CD4-positive, CD25-positive, alpha-beta regulatory T cell (primary cell): ENCODE data around the gene CCSER1. TPM values are rescaled to one million over a fixed set of nuclear protein-coding genes. Genes with fewer than 3 reads are reported as not detected.
"Not testable (repeated sequence)": the region's sequence is repeated elsewhere in the genome, so short reads cannot be mapped to it uniquely, and the experiment has no call there.

Source experiments
- ATAC-seq, 2 donors: fragments of 150-1000 bp; cut with Tn5 transposase; one replicate each; pipeline ENCODE4 v1.10.0; 2021; ENCODE audit warnings: low read depth in 2 of 2, moderate number of reproducible peaks in 2 of 2, moderate library complexity in 1 of 2
- DNase-seq, 3 donors: peaks; one replicate each; pipeline versions ENCODE4 v3.0.0 to v3.0.0-alpha.2; 2012 to 2022; ENCODE audit warnings: mixed read lengths in 1 of 3
- H3K27ac ChIP-seq: one replicate; pipeline ENCODE4 v1.7.0; 2013; ENCODE audit warnings: mild to moderate bottlenecking, low read length; ENCODE audit not compliant: insufficient read depth, poor library complexity, severe bottlenecking
- H3K27me3 ChIP-seq: one replicate; pipeline ENCODE4 v1.7.0; 2013; ENCODE audit warnings: low read length; ENCODE audit not compliant: control insufficient read depth, insufficient read depth
- H3K36me3 ChIP-seq: one replicate; pipeline ENCODE4 v1.7.0; 2013; ENCODE audit warnings: mild to moderate bottlenecking, low read length, moderate library complexity; ENCODE audit not compliant: control insufficient read depth, insufficient read depth
- H3K4me1 ChIP-seq: 2 replicates; pipeline ENCODE4 v1.7.0; 2013; ENCODE audit warnings: mild to moderate bottlenecking, low read length; ENCODE audit not compliant: insufficient read depth, control insufficient read depth, poor library complexity, severe bottlenecking
- H3K4me3 ChIP-seq: one replicate; pipeline ENCODE4 v1.7.0; 2013; ENCODE audit warnings: low read depth, mild to moderate bottlenecking, low read length, moderate library complexity
- H3K9me3 ChIP-seq, 2 experiments: 1 replicate in 1 of 2; 2 replicates in 1 of 2; pipeline ENCODE4 v1.7.0; 2013; ENCODE audit warnings: low read length in 2 of 2, mild to moderate bottlenecking in 1 of 2, moderate library complexity in 1 of 2; ENCODE audit not compliant: control insufficient read depth in 2 of 2
- H3K27ac Mint-ChIP-seq, 3 donors: one replicate each; pipeline ENCODE4 v1.8.0; 2020 to 2022; ENCODE audit warnings: mild to moderate bottlenecking in 3 of 3, mixed read lengths in 3 of 3, moderate library complexity in 2 of 3
- H3K27me3 Mint-ChIP-seq: one replicate; pipeline ENCODE4 v1.8.0; 2022; ENCODE audit warnings: mild to moderate bottlenecking, mixed read lengths
- H3K36me3 Mint-ChIP-seq: one replicate; pipeline ENCODE4 v1.8.0; 2020; ENCODE audit warnings: mixed read lengths
- H3K4me1 Mint-ChIP-seq, 4 donors: one replicate each; pipeline ENCODE4 v1.8.0; 2020 to 2022; ENCODE audit warnings: mixed read lengths in 4 of 4, mild to moderate bottlenecking in 1 of 4
- H3K4me3 Mint-ChIP-seq, 4 donors: one replicate each; pipeline ENCODE4 v1.8.0; 2020 to 2022; ENCODE audit warnings: mild to moderate bottlenecking in 4 of 4, mixed read lengths in 4 of 4, moderate library complexity in 3 of 4
- H3K9me3 Mint-ChIP-seq, 7 donors: one replicate each; pipeline ENCODE4 v1.8.0; 2020 to 2022; ENCODE audit warnings: mixed read lengths in 7 of 7, mild to moderate bottlenecking in 3 of 7, moderate library complexity in 2 of 7
- polyA plus RNA-seq, 4 donors: library from polyadenylated mRNA; unstranded; fragments of 300-500 nt; fragmentation: Illumina TruSeq; gene quantifications; one replicate each; pipeline ENCODE4 v1.2.3, GENCODE V29; 2021
- total RNA-seq: library from RNA; stranded (reverse); gene quantifications from one replicate; pipeline ENCODE4 v1.2.3, GENCODE V29; 2022

The CCSER1 gene
- total and polyA plus RNA-seq, 5 donors from 2014 or later = 0.20 to 0.60 TPM; not detected in 3

- no peaks in the 10 kb centered on the region for H3K4me1 Mint-ChIP-seq
- no peaks in the 10 kb centered on the region for H3K36me3 Mint-ChIP-seq
- H3K36me3 ChIP-seq = no peaks in the 10 kb centered on the region
- no peaks in the 10 kb centered on the region for H3K27me3 Mint-ChIP-seq
- no peaks in the 10 kb centered on the region for H3K9me3 ChIP-seq
- H3K4me3 Mint-ChIP-seq = no peak overlapping the region
- peaks cover 0 to 13% (median 0%) of the 10 kb centered on the region in 7 donors for H3K9me3 Mint-ChIP-seq
- H3K27me3 ChIP-seq = no peaks in the 10 kb centered on the region
- H3K4me1 ChIP-seq = no peaks in the 10 kb centered on the region
- H3K4me3 ChIP-seq = no peak overlapping the region
- DNase-seq = no peak
- ATAC-seq = no peak
- H3K27ac ChIP-seq = no peak overlapping the region
- H3K27ac Mint-ChIP-seq = no peak overlapping the region
These were observed 943.5 kb downstream of the CCSER1 start for GRCh38 chr4:91070736-91071135.

DNA sequence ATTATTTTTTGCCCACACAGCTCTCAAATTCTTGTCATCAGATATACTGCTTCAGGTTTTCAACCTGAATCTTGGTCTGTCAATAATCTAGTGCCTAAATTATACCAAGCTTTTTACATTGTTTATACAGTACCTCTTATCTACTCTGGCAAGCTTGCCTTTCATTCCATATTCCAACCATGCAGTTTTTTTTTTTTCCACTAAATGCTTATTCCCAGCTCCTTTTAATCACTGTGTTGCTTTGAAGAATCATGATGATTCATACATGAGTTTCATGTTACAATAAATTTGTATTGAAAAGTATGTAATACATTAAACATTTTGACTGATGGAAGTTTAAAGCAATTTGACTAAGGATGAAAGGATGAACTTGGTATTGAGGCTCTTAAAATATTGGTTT is 949.0 kb downstream of the CCSER1 start:
- no peaks in the 10 kb centered on the region for H3K27me3 ChIP-seq
- no peak overlapping the region for H3K27ac ChIP-seq
- Mint-ChIP-seq H3K4me1 (no peaks in the 10 kb centered on the region), H3K4me3 (no peak overlapping the region), H3K27ac (no peak overlapping the region), H3K36me3 (no peaks in the 10 kb centered on the region), H3K27me3 (no peaks in the 10 kb centered on the region), H3K9me3 (peaks cover 3 to 46% (median 8%) of the 10 kb centered on the region in 7 donors)
- H3K36me3 ChIP-seq = no peaks in the 10 kb centered on the region
- H3K4me1 ChIP-seq = no peaks in the 10 kb centered on the region
- DNase-seq (no peak), ATAC-seq (no peak)
- peaks cover 0 to 2% of the 10 kb centered on the region in 2 experiments for H3K9me3 ChIP-seq
- H3K4me3 ChIP-seq = no peak overlapping the region

DNA sequence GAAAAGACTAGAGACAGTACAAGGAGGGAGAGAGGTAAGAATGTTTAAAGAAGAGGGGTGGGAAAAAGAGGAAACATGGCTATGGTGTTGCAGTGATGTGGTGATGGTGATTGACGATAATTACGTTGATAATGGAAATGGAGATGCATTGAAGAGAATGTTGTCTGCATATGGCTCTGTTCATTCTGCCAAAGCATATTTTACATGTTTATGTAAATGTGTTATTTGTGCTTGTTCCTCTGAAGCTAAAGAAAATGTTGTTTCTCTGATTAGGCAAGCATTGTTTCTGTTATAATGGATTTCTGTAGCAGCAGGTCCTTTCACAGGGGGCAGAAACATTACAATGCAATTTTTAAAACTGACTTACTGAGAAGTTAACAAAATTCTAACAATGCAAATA is 958.8 kb downstream of the CCSER1 start:
- H3K27ac ChIP-seq = no peak overlapping the region
- no peaks in the 10 kb centered on the region for H3K27me3 ChIP-seq
- DNase-seq (no peak), ATAC-seq (no peak)
- Mint-ChIP-seq H3K4me3 (no peak overlapping the region), H3K9me3 (peaks cover 1 to 11% (median 3%) of the 10 kb centered on the region in 7 donors), H3K27ac (no peak overlapping the region), H3K4me1 (no peaks in the 10 kb centered on the region), H3K36me3 (no peaks in the 10 kb centered on the region), H3K27me3 (no peaks in the 10 kb centered on the region)
- H3K36me3 ChIP-seq = no peaks in the 10 kb centered on the region
- no peak overlapping the region for H3K4me3 ChIP-seq
- no peaks in the 10 kb centered on the region for H3K9me3 ChIP-seq
- H3K4me1 ChIP-seq = no peaks in the 10 kb centered on the region

DNA sequence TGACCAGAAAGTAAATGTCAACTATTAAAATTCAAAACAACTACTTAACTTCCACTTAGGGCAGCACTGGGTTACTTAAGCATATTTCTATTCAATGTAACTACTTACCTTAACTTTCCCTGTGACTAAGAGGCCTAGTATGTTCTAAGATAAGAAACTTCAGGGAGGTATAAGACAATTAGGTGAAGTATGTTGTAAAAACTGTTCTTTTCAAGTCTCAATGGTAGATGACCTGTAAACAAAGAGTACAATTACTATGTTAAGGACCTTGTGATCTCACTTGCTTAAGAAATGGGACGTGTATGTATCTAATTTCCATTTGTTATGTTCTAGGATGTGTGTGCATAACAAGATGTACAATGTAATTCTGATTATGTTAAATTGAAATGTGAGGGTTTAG is 960.5 kb downstream of the CCSER1 start:
- Mint-ChIP-seq H3K27me3 (no peaks in the 10 kb centered on the region), H3K9me3 (peaks cover 0 to 12% (median 4%) of the 10 kb centered on the region in 7 donors), H3K27ac (no peak overlapping the region), H3K36me3 (no peaks in the 10 kb centered on the region), H3K4me3 (no peak overlapping the region), H3K4me1 (no peaks in the 10 kb centered on the region)
- no peak overlapping the region for H3K4me3 ChIP-seq
- H3K9me3 ChIP-seq = no peaks in the 10 kb centered on the region
- H3K27ac ChIP-seq = no peak overlapping the region
- no peaks in the 10 kb centered on the region for H3K27me3 ChIP-seq
- H3K36me3 ChIP-seq = no peaks in the 10 kb centered on the region
- no peaks in the 10 kb centered on the region for H3K4me1 ChIP-seq
- ATAC-seq (no peak), DNase-seq (no peak)

GRCh38 chr4:91089178-91089577 is 962.0 kb downstream of the CCSER1 start:
- H3K27me3 ChIP-seq = no peaks in the 10 kb centered on the region
- no peaks in the 10 kb centered on the region for H3K4me1 ChIP-seq
- Mint-ChIP-seq H3K36me3 (no peaks in the 10 kb centered on the region), H3K27ac (no peak overlapping the region), H3K4me1 (no peaks in the 10 kb centered on the region), H3K27me3 (no peaks in the 10 kb centered on the region), H3K9me3 (peaks cover 0 to 10% (median 4%) of the 10 kb centered on the region in 7 donors), H3K4me3 (no peak overlapping the region)
- H3K9me3 ChIP-seq = no peaks in the 10 kb centered on the region
- ATAC-seq = no peak
- no peaks in the 10 kb centered on the region for H3K36me3 ChIP-seq
- no peak overlapping the region for H3K27ac ChIP-seq
- no peak for DNase-seq
- no peak overlapping the region for H3K4me3 ChIP-seq

DNA sequence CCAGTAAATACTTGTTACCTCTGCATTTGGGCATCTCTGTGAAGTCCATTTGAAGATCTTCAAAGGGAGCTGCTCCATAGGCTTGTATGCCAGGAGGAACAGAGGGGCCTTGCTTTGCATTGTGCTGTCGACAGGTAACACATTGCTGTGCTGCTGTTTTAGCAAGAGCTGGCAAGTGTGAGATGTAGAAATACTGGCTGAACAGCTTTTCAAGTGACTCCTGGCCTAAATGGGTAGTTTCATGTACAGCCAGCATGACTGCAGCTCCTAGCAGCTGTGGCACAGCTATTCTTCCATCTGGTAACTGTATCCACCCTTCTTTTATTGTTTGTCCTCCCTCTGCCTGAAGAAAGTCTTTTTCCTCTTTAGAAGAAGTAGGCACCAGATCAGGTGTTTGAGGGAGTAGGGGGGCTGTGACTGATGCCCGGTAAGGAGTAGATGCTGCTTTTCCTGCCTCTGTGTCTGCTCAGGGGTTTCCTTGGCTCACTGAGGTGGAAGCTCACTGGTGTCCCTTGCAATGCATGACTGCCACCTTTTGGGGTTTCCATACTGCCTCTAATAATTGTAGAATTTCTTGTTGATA is 965.3 kb downstream of the CCSER1 start:
- Histone ChIP-seq H3K27ac (no peak overlapping the region), H3K9me3 (peaks cover 0 to 17% of the 10 kb centered on the region in 2 experiments), H3K4me1 (no peaks in the 10 kb centered on the region), H3K4me3 (no peak overlapping the region), H3K36me3 (no peaks in the 10 kb centered on the region), H3K27me3 (no peaks in the 10 kb centered on the region)
- no peaks in the 10 kb centered on the region for H3K27me3 Mint-ChIP-seq
- no peaks in the 10 kb centered on the region for H3K4me1 Mint-ChIP-seq
- DNase-seq (no peak), ATAC-seq (no peak)
- no peak overlapping the region for H3K27ac Mint-ChIP-seq
- no peak overlapping the region for H3K4me3 Mint-ChIP-seq
- no peaks in the 10 kb centered on the region for H3K36me3 Mint-ChIP-seq
- H3K9me3 Mint-ChIP-seq = peaks cover 0 to 14% (median 7%) of the 10 kb centered on the region in 7 donors

GRCh38 chr4:91094220-91094619 is 967.0 kb downstream of the CCSER1 start:
- peaks cover 0 to 14% (median 4%) of the 10 kb centered on the region in 7 donors for H3K9me3 Mint-ChIP-seq
- not testable (repeated sequence) for H3K27me3 ChIP-seq, H3K36me3 Mint-ChIP-seq, H3K4me3 ChIP-seq, DNase-seq, H3K36me3 ChIP-seq, ATAC-seq, H3K4me1 Mint-ChIP-seq, H3K27me3 Mint-ChIP-seq, H3K27ac ChIP-seq, H3K4me1 ChIP-seq, H3K27ac Mint-ChIP-seq, H3K4me3 Mint-ChIP-seq
- peaks cover 0 to 17% of the 10 kb centered on the region in 2 experiments for H3K9me3 ChIP-seq

GRCh38 chr4:91099666-91100065 is 972.5 kb downstream of the CCSER1 start:
- Histone ChIP-seq H3K36me3 (no peaks in the 10 kb centered on the region), H3K9me3 (peaks cover 3 to 23% of the 10 kb centered on the region in 2 experiments), H3K4me3 (no peak overlapping the region), H3K4me1 (no peaks in the 10 kb centered on the region), H3K27ac (no peak overlapping the region), H3K27me3 (no peaks in the 10 kb centered on the region)
- no peak for DNase-seq
- ATAC-seq = no peak
- no peaks in the 10 kb centered on the region for H3K36me3 Mint-ChIP-seq
- no peaks in the 10 kb centered on the region for H3K4me1 Mint-ChIP-seq
- peaks cover 0 to 35% (median 9%) of the 10 kb centered on the region in 7 donors for H3K9me3 Mint-ChIP-seq
- no peaks in the 10 kb centered on the region for H3K27me3 Mint-ChIP-seq
- H3K27ac Mint-ChIP-seq = no peak overlapping the region
- no peak overlapping the region for H3K4me3 Mint-ChIP-seq
